B cell (primary cell): Measurements from ENCODE around the gene RAB31.

Experiments
- CTCF ChIP-seq: fragments of 200-600 bp; IDR thresholded peaks from one replicate; pipeline ENCODE4 v1.8.0; 2022; ENCODE audit warnings: antibody characterized with exemption, mild to moderate bottlenecking
- EZH2 ChIP-seq: IDR thresholded peaks from 2 replicates; pipeline ENCODE4 v1.6.1; 2012; ENCODE audit warnings: borderline replicate concordance, low read depth, mild to moderate bottlenecking, moderate library complexity, low read length; ENCODE audit not compliant: insufficient read depth, poor library complexity, severe bottlenecking

GRCh38 chr18:9846162-9846925 is 138.2 kb downstream of the RAB31 start:
- TF ChIP-seq EZH2 (no peak), CTCF (no peak)
